ENCODE measurements around the gene NRXN3.

GRCh38 chr14:79480212-79480611 is 1310.0 kb downstream of the NRXN3 start:
- TF ChIP-seq CTCF (IDR thresholded peaks at IDR 0.05) (no peak), RAD21 (IDR thresholded peaks at IDR 0.05; ENCODE audit: low read length) (no peak), FOXJ3 (CRISPR knock-in tag; IDR thresholded peaks at IDR 0.05) (no peak), EP300 (IDR thresholded peaks at IDR 0.05; ENCODE audit: borderline replicate concordance in 1 of 2, low read depth in 1 of 2, low read length in 1 of 2) (no peak)

All from SK-N-SH (cell line).